HL-60/S4 treated with phorbol 12-myristate 13-acetate at 8.2 ng/mL for 4 days and 3 days (cell line): Measurements from ENCODE around the gene AURKA.
"Not testable (repeated sequence)": the region's sequence is repeated elsewhere in the genome, so short reads cannot be mapped to it uniquely, and the experiment has no call there.

Experiments
- in situ Hi-C: fragments of 300-500 bp; cut with MboI; formaldehyde crosslinking; loops from 2 replicates; pipeline ENCODE4 v1.15.0; 2022; ENCODE audit warnings: low sequenced_read_pairs

The AURKA gene

GRCh38 chr20:56360133-56360907 is 31.7 kb downstream of the AURKA start:
- in situ Hi-C loops: no loop called here

DNA sequence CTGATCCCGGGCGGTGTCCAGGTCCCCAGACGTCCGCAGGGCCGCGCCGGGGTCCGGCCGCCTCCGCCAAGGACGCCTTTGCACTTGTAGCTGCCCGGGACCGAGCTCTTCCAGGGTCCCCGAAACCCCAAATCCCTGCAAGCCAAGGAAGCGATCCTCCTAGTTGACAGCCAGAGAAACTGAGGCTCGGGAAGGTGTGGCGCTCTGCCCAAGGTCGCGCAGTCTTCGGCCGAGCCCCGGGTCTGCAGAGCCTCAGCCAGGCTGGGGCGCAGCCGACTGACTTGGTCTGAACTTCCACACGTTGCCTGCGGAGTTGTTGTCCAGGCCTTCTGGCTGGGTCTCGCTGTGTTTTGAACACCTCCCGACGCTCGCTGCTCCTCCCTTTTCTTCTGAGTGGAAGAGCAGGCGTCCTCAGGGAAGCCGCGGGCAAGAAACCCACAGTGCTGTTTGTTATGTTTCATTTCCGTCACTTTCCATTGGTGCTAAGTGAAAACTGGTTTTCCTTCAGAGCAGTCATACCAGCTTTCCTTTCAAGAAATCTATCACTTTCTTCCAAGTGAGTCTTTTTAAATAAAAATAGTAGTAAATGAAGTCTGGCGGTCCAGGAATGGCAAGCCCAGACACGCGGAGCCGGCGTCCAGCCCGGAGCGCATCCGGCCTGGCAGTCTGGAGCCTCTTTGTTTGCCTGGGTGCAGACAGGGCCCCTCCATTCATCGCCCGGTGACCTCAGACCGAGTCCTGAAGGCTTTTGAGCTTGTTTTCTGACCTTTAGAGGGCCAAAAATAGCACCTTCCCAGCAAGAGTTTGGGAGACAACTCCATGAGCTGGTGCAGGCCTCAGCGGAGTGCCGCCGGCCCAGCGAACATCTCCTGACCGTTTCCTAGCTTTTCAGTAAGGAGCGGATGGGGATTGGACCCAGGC is 32.5 kb downstream of the AURKA start:
- in situ Hi-C loops: no loop called here

DNA sequence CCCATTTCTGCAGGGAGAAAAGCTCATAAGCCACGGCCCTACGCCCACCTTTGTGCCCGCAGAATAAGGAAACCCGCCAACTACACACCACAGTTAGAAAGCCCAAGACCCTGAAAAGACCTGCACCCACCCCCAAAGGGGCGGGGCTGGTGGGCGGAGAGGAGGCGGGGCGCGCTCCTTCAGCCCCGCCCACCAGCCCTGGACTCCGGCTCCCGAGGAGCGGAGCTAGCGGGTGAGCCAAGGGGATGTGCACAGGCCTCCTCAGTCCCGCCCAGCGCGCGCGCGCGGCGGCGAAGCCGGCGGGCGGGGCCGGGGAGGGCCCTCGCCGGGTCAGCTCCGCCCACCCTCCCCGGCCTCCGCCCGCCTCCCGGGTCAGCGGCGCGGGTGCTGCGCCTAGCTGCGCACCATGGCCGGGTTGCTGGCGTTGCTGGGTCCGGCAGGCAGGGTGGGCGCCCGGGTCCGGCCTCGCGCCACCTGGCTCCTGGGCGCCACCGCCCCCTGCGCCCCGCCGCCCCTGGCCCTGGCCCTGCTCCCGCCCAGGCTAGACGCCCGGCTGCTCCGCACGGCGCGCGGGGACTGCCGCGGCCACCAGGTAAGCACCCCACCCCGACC is 33.3 kb downstream of the AURKA start, which contains the start of gene FAM210B:
TSS of gene FAM210B (plus strand) at position 375 of the 612 bp plus-strand sequence. CDS start at position 407, 32 bp downstream.
- in situ Hi-C loops: no loop called here

DNA sequence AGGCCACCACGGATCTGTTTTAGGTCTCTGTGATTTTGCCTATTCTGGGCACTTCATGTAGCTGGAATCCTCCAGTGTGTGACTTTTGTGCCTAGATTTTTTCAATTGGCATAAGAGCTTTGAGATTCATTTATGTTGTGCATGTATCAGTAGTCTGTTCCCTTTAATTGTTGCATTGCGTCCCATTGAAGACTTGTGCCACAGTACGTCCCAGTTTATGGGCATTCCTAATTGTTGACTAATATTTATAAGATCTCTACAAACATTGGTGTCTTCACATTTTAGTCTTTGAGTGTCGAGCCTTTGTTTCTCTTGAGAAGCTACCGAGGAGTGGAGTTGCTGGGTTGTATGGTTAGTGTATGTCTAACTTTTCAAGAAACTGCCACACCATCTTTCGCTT is 33.9 kb downstream of the AURKA start:
- in situ Hi-C loops: no loop called here

GRCh38 chr20:56353356-56353755 is 38.7 kb downstream of the AURKA start:
- in situ Hi-C loops: no loop called here

- in situ Hi-C loops: no loop called here
Measured at GRCh38 chr20:56352345-56353055, 39.5 kb downstream of the AURKA start.

- in situ Hi-C loops: no loop called here
Measured at GRCh38 chr20:56350842-56351241, 41.2 kb downstream of the AURKA start.

DNA sequence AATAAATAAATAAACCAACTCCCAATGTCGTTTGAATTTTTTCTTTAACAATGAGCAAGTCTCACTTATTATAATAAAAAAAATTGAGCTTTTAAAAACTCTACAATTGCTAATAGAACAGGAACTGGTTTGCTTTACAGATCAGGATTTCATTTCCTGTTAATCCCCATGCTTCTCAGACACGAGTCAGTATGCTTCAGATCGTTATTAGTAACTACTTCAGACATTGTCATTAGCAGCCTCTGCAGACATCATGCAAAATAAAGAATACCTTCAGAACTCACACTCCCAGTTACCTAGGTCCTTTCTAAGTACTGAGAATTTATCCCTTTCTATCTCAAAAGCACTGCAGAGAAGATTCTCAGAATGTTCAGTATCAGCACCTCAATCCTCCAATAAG is 43.3 kb downstream of the AURKA start:
- in situ Hi-C loops: no loop called here

GRCh38 chr20:56348305-56348693 is 43.7 kb downstream of the AURKA start:
- in situ Hi-C loops: no loop called here

DNA sequence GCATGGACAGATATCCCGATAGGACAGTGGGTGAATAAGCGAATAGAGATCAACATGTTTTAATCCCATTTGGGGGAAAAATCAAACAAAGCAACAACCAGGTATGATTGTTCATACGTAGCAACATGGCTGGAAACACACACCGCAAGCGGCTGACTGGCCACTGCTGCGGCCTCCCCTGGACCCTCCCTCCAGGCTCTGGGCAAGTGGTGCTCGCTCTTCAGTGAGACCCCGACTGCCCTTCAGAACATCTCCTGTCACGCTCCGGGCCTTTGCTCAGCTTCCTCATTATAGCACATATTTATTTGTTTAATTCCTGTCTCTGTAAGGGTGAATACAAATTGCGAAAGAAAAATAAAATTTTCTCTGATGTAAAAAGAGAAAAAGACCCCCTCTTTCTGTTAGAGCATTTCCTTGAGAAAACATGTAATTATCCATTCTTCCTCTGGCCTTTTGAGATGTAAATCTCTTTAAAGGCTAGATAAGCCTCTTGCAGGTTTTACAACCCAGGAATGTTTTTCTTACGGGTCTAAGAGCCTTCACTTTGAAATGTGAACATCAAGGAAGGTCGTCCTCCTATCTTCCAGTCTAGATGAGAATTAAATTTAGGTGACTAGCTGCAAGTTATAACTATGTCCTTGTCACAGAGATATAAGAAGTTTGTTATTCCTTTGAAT is 44.2 kb downstream of the AURKA start:
- in situ Hi-C loops: no loop called here

DNA sequence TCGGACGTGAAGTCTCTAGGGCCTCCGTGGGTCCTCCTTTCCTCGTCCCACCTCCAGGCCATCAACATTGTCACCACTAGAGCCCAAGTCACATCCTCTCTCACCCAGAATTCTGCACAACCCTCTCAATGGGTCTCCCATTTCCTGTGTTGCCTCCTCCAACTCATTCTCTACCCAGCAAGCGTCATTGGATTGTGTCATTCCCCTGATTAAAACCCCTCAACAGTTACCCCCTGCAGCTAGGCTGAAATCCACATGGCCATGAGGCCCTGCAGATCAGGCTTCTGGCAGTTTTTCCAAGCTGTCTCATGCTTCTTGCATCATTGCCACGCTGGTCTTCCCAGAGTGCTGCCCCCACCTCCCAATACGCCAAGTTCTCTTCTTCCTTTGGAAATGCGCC is 46.1 kb downstream of the AURKA start:
- in situ Hi-C loops: no loop called here

DNA sequence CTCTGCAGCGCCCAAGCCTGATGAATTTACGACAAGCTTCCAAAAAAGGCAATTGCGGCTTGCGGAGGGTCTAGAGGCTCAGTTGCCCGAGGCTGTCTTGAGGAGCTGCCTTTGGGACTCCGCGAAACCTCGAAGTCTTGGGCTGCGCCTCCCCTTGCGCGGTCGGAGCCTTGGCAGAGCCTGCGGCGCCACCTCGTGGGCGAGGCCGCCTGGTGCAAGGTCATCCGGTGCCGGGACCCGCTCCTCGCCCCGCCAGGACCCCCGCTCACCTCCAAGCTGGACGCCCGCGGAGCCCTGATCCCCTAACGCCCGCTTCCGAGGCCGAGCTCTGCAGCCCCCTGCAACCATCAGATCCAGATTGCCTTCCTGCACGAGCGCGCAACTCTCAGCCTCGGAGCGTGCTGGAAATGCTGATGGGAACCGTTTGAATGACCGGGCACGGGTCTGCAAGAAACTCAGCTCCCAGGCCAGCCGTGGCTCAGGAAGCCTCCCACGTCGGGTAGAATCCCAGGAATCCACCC is 48.1 kb downstream of the AURKA start:
- in situ Hi-C loops: no loop called here

DNA sequence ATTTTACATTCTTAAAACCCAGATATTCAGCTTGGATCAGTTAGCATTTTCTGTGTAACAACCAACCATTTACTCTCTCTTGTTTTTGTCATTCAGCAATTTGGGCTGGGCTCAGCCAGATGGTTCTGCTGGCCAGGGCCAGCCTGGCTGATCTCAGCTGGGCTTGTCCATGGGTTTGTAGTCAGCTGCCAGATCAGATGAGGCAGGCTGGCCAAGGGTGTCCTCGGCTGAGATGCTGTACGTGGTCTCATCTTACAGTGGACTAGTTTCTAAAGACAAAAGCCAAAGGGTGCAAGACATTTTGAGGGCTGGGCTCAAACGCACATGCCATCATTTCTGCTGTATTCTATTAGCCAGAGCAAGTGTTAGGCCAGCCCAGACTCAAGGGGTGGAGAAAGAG is 49.2 kb downstream of the AURKA start:
- in situ Hi-C loops: no loop called here

- in situ Hi-C loops: not testable (repeated sequence)
Measured at GRCh38 chr20:56336709-56337108, 55.3 kb downstream of the AURKA start.

DNA sequence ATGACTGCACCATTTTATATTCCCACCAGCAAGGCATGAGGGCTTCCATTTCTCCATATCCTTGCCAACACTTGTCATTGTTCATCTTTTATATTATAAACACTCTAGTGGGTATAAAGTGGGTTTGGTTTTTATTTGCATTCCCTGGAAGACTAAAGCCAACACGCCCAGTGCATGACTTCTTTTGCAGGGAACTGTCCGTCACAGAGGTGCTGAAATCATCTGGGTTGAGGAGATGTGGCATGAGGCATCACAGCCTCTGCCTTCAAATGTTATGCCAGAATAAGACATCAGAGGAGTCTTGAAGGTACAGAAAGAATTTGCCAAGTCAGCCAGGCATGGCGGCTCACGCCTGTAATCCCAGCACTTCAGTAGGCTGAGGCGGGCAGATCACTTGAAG is 63.2 kb downstream of the AURKA start:
- in situ Hi-C loops: no loop called here

DNA sequence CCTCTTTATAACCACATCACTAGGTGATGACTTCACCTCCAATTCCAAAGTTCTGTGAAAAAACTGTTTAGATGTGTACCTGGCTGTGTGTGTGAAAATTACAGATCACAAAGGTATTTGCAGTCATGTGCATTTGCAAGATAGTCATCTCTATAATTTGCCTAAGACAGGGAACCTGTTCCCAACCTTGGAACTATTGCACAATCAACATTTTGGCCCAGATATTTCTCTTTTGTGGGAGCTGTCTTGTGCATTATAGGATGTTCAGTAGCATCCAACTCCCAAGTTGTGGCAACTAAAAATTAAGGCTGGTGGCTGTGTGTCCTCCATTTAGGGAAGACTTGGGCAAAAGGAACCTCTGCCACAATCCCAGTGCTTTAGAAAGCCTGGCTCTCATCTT is 67.2 kb downstream of the AURKA start:
- in situ Hi-C loops: no loop called here

GRCh38 chr20:56323656-56324055 is 68.4 kb downstream of the AURKA start:
- in situ Hi-C loops: no loop called here

GRCh38 chr20:56323206-56323605 is 68.8 kb downstream of the AURKA start:
- in situ Hi-C loops: no loop called here

DNA sequence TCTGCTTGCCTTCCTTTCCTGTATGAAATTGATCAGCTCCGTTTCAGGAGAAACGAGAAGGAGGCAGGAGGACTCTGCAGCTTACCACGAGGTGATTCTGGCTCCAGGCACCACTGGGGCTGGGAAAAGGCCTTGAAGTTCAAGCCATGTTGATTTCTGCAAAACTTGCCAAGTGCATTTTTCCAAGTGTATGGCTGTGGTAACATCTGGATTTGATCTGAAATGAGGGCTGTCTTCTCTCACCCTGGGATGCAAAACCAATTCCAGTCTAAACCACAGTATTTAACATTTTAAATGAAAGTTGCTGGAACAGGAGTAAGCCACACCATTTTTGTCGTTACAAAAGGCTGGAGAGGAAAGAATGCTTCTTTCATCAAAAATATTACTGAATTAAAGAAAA is 69.3 kb downstream of the AURKA start:
- in situ Hi-C loops: no loop called here
